Hematopoietic multipotent progenitor cell treated with erythropoietin and hydrocortisone succinate and interleukin-3 and kit ligand, for 4 days (in vitro differentiated cells): ENCODE results near the gene RAC2.
A peak's percentile ranks its signal among the peaks of the same experiment; 100 is the strongest.

Experiments
- DNase-seq: peaks from one replicate; pipeline ENCODE4 v3.0.0-alpha.2; 2015

The RAC2 gene

DNA sequence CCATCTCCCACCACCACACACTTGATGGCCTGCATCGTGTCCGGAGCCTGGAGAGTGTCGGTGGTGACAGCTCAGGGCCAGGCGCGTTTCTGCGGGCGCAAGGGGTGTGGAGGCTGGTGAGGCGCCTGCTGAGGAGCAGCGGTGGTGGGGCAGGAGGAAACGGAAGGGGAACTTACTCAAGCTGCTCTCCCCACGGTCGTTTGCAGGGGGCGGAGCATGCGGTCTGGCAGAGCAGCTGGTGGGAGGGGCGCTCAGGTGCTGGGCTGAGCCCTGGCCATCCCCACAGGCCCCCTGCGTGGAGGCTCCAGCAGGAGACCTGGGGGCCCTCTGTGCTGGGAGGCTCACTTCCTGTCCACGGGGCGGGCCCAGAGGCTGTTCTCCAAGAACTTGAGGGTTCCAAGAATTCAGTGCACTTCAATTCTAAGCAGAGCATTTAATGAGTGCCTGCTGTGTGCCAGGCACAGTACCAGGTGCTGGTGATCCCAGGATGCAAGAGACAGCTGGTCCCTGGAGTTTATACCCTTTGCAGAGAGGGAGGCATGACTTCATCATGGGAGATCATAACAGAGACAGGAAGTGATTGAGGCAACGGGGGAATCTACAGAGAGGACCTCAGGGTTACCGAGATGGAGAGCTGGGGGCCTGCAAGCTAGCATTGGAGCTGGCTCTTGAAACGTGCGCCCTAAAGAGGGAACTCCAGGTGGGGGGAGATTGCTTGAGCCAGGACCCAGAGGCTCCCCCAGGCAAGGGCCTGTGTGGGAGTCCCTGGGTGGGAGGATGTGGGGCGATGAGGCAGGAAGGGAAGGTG lies at the start of gene RAC2:
Gene RAC2 (minus strand): TSS at position 156 of the 808 bp plus-strand sequence. CDS start 121 bp downstream, at position 35.
- DNase-seq, result peak; percentile 98

DNA sequence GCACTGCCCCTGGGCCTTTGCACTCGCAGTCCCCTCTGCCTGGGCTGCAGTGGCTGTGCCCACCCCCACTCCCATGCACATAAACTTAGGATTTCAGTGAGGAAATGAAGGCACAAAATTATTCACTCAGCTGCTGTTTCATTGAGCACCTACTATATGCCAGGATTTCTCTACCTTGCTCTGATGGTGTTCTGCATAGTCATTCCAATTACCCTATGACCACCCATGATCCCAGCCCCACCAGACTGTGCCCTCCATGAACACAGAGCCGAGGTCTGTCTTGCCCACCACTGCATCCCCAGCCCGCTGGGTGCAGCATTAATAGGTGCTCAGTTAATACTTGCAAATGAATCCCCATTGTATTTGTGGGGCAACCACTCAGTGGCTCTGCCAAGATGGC lies 49.1 kb upstream of the RAC2 start:
- no peak for DNase-seq

DNA sequence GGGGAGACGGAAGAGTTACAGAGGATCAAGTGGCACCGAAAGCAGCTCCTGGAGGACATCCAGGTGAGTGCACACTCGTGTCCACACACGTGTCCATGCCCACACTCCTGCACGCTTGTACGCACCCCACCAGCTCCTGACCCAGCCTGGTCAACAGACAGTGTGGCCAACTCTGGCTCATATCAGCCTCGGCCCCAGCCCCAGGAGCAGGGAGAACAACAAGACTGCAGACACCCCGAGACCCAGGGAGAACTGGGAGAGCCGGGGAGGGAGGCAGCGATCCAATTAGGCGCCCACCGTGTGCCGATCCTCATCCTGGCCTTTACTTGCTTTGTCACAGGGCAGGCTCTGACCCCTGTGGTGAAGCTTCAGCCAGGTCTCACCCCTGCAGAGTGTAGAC lies 48.6 kb upstream of the RAC2 start:
- no peak for DNase-seq

DNA sequence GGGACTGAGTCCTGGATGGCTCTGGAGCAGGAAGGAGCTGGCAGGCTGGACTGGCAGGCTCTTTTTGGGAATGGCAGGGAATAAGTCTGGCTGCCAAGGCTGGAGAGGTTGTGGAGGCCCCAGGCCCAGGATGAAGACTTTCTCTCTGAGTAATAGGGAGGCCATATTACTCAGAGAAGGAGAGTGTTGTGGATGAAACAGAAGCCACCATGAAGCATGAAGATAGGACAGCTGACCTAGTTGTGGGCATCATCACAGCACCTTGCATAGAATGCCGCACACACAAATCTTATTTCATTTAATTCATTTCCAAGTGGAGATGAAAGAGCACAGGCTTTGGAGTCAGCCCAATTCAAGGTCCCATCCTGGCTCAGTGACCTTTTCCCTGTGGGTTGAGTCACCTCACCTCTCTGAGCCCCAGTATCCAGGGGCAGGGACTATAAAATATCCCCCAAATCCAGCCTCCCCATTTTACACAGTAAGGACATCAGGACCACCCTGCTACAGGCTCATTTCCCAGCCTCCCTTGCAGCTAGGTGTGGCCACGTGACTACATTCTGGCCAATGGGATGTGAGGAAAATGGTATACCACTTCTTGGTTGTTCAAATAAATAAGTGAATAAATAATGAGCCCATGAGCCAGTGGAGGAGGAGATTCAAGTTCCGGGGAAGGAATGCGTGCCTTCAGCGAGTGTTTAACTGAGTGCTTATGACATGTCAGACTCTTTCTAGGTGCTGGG lies 47.7 kb upstream of the RAC2 start:
- DNase-seq, result no peak

DNA sequence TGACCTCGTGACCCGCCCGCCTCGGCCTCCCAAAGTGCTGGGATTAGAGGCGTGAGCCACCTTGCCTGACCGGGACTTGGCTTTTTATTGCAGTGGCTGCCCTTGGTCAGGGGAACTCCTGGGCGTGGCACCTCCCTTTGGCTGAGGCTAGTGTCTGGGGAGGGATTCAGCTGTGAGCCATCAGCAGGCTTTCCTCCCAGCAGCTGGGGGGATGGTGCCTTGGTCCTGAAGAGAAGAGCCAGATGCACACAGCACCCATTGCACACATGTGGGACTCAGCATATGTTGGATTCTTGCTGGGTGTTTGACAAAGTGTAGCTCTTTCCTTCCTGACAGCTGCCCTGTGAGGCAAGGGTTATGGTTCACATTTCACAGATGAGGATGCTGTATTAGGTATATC lies 46.7 kb upstream of the RAC2 start:
- DNase-seq, result no peak

DNA sequence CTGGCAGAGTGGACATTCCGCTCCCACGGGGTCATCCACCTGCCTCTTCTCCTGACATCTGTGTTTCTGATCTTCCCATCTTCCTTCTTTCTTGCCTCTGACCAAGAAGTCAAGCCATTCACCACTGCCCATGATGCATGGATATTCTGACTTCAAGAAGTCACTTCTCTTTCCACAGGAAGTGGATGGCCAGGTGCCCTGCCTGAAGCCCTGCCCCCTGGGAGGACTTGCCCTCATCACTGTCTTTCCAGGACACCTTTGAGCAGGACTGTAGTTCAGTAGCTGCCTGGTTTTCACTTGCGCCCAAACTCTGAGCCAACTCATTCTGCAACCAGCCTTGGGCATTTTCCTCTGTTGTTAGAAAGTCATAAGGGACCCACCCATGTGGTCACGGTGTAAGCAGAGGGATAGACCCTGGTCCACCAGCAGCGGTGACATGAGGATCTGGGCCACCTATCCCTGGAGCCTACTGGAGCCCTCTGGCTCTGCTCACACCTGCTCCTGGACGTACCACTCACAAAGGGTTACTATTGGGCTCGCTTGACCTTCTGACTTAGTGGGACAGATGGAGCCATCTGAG lies 45.2 kb upstream of the RAC2 start:
- DNase-seq, result no peak

DNA sequence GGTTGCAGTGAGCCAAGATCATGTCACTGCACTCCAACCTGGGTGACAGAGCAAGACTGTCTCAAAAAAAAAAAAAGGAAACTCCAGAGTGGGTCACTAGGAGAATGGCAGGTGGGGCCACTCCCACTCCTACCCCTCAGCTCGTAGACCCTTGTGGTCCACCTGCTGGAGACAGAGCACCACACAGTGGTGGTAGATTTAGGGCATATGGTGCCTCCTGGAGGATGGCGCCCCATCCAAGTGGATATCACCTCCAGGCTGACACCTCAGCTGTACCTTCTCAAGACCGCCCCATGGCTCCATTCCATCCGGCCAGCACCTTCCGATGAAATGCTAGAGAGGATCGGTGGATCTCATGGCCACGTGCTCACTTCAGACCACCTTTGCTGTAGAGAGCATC lies 44.5 kb upstream of the RAC2 start:
- DNase-seq, result no peak

DNA sequence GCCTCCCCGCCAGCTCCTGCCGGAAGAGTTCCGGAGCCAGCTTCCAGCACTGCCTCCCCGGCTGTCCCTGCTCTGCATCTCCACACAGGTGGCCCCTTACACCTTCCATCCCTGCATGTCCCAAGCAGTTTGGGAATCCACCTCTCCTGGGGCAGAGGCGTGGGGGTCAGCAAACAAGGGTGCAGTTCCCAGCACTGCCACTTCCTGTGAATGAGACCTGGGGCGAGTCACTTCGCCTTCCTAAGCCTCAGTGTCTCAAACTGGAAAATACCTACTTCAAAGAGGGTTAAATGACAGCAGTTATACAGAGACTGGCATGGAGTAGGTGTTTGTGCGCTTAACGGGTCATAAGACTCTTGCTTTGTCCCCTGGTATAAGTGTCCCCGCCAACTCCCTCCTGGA lies 43.5 kb upstream of the RAC2 start:
- no peak for DNase-seq

DNA sequence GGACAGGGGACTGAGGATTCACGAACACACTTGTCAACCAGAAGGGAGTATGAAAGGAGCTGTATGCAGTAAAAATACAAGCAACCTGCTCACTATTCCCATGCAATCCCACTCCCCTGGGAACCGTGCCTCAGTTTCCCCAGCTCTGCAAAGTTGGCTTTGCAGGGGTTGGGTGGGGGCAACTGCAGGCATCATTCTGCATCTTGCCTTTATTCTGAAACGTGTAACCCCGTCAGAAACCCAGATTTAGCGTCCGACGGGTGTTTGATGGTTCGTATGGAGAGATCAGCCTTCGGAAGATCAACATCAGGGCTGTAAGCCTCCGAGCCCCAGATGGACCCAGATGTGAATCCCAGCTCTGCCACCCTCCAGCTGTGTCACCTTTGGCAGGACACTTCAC lies 41.9 kb upstream of the RAC2 start:
- DNase-seq, result no peak

DNA sequence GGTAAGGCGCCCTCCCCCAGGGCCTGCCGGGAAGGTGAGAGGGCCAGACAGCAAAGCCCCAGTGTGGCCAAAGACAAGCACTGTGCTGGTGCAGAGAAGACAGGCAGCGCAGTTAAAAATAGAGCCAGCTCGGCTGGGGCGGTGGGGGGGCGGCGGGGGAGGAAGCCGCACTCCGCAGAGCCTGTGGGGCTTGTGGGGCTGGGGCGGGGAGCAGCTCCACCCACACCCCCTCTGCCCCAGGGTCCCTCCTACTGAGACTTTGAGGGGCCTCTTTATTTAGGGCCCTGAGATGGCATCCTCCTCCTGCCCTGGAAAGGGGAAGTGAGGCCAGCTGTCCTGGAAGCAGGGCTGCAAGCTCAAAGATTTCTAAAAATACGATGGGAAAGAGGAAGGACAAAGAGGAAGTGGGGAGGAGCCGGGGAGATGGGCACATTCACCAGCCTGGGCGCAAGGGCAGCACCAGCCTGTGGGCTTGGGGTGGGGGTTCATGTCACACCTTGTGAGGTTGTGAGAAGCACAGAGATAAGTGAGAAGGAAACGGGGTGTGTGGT lies 40.8 kb upstream of the RAC2 start:
- DNase-seq, result peak; percentile 96

DNA sequence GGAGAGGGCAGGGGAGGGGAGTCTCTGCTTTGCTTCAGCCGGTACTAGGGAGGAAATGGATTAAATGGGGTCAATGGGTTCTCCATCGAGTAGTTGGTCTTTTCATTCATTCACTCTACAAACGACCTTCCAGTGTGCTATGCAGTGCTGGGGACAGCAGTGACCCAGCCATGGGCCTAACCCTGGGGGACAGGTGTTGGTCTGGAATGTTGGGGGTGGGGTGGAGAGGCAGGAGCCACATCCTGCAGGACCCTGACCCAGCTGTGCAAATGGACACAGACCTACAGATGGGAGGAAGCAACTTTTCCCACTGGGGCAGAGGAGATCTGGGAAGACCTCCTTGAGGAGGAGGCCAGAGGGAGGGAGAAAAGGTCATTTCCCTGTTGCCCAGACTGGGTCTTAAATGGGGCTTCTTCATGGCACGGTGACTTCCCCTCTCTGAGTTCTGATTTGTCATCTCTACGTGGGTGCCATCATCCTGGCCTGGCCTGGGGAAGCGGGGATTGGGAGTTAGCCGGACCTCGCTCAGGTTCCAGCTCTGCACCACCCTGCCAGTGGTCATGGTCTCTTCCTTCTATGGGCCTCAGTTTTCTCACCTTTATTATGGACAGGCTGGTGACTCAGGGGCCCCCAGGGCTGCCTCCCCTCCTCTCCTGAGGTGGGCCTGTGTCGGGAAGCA lies 40.2 kb upstream of the RAC2 start:
- DNase-seq, result no peak

DNA sequence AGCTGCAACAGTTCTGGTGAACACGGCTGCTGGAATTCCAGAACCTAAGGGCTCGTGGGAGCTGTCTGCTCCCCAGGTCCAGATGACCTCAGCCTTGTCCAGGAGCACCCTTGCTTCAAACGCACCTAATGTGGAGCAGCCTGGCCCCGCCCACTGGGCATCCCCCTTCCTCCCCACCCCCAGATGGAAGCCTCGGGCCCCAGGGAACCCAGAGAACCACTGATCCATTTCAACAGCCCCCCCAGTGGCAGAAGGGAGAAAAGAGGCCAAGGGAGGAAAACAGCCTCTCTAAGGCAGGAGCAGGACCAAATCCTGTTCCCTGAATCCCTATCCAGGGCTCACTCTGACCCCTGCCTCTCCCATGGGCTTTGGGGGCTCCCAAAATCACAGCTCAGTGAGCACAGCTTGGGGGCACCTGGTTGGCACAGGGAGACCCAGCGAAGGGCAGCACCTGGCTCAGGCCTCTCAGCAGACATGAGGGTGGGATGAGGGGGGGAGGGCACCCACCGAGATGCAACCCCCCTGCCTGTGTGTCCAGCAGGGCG lies 39.4 kb upstream of the RAC2 start:
- no peak for DNase-seq

DNA sequence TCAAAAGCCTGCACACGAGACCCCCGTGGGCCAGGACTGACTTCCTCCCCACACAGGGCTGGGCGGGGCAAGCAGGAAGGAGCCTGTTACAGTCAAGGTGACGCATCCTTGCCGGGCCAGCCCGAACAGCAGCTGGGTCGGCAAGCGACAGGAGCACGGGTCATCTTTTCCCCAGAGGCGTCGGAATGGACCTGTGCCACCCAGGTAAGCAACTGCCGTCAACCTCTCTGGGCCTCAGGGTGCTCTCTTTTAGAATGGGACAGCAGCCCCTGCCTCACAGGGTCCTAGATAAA lies 38.3 kb upstream of the RAC2 start, which contains the start of gene CYTH4:
Gene CYTH4 (plus strand): TSS at position 124 of the 293 bp plus-strand sequence. CDS start 62 bp downstream, at position 186.
- peak; percentile 70 for DNase-seq

DNA sequence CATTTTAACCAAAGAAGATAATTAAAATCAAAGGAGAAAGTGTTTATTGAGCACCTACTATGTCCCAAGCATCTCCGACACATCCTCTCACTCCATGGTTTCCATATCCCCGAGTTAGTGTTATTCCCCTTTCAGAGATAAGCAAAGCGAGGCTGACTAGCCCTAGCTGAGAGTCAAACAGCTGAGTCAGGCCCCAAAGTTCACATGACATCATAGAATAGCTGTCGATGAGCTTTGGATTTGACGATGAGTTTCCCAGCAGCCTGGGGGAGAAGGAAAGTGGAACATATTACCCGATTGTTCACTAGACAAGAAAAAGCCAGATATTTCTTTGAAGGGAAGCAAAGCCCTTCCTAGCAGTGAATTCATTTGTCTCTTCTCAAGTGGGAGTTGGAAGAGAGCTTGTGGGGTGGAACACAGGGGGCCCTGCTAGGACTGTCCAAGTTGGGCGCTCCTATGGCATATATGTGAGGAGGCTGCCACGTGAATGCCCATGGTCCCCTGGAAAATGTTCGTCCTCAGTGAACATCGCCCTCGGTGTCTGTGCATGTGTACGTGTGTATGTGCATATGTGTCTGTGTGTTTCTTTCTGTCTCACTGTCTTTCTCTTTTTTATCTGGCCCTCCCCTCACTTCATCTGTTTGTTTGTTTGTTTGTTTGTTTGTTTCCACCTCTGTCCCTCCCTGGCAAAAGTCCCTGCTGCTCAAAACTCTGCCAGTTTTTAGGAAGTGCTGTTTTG lies 37.7 kb upstream of the RAC2 start:
- DNase-seq, result no peak

DNA sequence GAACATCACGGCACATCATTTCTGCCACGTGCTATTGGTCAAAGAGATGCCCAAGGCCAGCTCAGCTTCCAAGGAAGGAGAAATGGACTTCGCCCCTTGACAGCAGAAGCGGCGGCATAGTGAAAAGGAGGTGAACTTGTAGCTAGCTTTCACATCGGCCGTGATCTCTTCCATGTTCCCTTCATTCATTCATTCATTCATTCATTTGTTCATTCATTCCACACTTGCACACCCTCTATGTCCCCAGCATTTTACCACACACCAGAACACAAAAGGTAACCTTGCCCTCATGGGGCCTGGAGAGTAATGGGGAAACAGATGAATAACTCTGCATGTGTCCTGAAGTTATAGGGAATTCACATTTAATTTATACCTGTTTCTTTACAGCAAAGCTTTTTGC lies 37.1 kb upstream of the RAC2 start:
- no peak for DNase-seq

DNA sequence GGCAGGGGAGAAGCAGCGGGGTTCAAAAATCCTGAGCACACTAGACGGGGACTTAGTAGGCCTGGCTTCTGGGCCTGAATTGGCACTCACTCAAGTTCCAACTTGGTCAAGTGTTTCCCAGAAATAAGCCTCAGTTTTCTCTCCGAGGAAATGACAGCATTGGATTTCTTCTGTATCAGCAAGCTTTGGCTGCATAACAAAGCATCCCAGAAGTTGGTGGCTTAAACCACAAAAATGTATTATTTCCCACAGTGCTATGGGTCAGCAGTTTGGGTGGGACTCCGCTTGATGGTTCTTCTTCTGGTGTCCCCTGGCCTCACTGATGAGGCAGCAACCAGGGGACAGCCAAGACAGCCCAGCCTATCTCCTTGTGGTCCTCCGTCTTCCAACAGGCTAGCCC lies 36.6 kb upstream of the RAC2 start:
- no peak for DNase-seq

DNA sequence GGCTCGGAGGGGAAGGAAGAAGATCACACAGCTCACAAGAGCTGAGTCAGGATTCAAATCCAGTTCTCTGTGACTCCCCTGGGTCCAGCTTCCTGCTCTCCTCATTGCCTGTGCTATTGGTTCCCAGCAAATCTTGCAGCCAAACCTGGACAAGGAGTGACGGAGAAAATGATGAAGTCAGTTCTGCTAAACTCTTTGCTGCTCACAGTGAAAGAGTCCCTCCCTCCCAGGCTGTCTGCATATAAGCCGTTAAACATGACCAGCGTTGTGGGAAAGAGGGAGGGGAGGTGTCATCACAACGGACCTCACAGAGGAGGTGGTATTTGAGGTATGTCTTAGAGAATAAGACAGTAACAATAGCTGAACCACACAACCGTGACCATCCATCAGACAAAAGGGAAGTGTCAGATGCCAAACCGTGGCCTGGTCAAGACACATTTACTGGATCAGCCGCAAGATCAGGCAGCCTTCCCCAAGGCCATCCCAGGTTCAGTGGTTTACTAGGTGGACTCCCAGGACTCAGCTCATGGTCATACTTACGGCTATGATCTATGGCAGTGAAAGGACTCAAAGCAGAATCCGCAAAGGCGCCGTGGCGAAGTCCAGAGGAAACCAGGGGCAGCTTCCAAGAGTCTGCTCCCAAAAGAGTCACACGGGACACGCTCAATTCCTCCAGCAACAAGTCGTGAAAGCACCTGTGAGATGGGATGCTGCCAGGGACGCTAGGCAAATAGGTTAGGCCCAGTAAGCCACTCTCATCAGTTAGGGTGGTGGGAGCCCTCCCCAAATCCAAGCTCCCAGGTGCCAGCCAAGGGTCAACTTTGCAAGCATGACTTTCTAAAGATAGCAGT lies 35.5 kb upstream of the RAC2 start:
- DNase-seq, result peak; percentile 75

DNA sequence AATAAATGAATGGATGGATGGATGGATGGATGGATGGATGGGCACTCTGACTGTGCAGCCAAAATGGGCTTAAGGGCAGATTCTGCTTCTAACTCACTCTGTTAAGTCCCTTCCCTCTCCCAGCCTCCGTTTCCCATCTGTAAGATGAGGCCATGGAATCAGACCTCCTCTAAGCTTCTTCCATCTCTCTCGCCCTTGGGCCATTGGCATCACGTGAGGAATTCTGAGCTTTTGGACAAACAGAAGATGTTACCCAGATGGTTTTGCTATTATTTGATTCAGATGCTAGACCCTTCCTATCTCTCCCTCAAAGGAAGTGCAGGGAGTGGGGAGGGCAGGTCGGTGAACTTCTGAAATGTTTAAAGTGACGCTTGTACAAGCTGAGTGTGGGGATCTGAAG lies 34.2 kb upstream of the RAC2 start:
- no peak for DNase-seq

DNA sequence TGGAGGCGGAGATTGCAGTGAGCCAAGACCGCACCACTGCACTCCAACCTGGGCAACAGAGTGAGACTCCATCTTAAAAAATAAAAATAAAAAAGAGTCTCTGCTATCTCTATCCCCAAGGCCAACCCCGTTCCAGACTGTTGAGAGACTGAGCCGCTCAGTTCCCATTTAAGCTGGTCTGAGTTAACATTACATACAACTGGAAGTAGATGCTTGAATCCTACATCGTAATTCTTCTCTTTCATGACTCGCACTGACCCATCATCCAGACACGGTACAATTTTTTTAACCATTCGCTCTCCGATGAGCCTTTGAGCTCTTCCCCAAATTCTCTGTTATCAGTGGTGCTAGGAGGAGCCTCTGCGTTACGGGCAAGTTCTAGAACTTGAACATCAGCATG lies 33.3 kb upstream of the RAC2 start:
- no peak for DNase-seq

DNA sequence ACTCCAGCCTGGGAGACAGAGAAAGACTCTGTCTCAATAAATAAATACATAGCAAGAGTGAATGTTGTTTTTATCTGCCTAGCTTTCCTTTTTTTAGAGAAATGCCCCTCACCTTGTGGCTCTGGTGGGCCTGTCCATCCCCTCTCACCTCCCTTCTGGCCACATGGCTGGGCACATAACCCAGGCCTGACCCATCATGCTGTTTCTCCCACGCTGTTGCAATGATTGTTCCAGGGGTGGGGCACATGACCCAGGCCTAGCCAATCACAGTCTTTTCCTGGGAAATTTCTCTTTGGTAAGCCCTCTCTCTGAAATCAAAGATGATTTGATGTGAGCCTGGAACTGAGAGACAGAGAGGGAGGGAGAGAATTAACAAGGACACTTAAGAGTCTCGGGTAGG lies 32.7 kb upstream of the RAC2 start:
- DNase-seq, result no peak

DNA sequence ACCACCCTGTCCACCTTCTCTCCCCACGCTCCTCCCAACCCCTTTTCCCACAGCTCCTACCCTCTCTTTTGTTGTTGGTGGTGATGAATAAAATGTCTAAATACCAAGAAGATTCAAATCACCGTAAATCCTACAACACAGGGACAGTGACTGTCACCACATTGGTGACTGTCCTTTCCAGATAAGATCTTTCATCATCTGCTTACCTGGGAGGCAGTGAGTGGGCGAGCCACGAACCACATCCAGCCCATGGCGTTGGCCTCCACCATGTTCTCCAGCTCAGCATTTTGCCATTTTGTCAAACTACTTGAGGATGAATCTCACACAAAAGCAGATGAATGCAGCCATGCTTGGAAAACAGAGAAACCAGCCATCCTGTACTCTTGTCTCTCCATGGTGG lies 31.6 kb upstream of the RAC2 start:
- no peak for DNase-seq
